ENCODE measurements around the gene MYOZ3. TPM values are rescaled to one million over a fixed set of nuclear protein-coding genes. Genes with fewer than 3 reads are reported as not detected.

MYOZ3 gene
- total and polyA plus RNA-seq, 10 of the 15 experiments (the other 5 are each of a cell fraction or from before 2014, with no cell fraction given): 0.04 to 1.1 (median 0.10) TPM; not detected in 4

DNA sequence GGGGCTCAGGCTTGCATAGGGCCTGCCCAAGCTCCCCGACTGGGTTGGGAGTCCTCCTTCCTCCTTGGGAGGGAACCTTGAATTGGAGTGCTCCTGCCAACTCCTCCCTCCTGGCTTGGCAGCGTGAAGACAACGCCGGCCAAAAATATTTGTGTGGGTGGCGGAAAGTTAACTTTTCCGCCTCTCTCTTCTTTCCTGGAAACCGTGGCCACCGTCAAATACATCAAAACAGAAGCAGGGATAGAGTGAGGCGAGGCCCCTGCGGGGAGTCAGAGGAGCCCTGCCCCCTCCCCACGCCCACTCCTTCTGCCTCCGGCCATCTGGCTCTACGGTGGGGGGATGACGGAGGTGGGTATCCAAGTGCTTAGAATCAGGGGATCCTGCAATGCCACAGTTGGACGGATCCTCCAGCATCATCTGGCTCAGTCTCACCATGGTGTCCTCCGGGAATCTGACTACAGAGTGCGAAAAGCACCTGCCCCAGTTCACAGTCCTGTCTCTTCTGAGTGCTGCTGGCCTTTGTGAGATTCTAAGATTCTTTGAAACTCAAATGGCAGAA lies 45.8 kb upstream of the MYOZ3 start (continued):
- TF ChIP-seq SIX5 (IDR thresholded peaks at IDR 0.05; ENCODE audit: low read depth, low read length, severe bottlenecking) (no peak), MTA2 (IDR thresholded peaks at IDR 0.05; ENCODE audit: low read depth) (no peak), PAX5 (IDR thresholded peaks at IDR 0.05; ENCODE audit: borderline replicate concordance, low read depth, low read length) (no peak), HDAC6 (IDR thresholded peaks at IDR 0.05; ENCODE audit: unreplicated experiment) (no peak), STAT1 (conservative IDR thresholded peaks at IDR 0.05) (no peak), NFXL1 (IDR thresholded peaks at IDR 0.05; ENCODE audit: borderline replicate concordance) (no peak)

- Histone ChIP-seq H3K27ac (ENCODE audit: control insufficient read depth, insufficient read depth) (no peak overlapping the region), H3K4me2 (ENCODE audit: control insufficient read depth, insufficient read depth) (no peak overlapping the region), H3K36me3 (ENCODE audit: control insufficient read depth in 2 of 2, insufficient read depth in 2 of 2, low read length in 1 of 2) (no peaks in the 10 kb centered on the region), H2AFZ (ENCODE audit: control insufficient read depth, low read depth, low read length) (no peak overlapping the region), H3K9ac (ENCODE audit: control insufficient read depth, insufficient read depth, low read length) (no peak overlapping the region), H4K20me1 (ENCODE audit: control insufficient read depth, insufficient read depth) (no peaks in the 10 kb centered on the region), H3K79me2 (ENCODE audit: control insufficient read depth, insufficient read depth, low read length) (no peaks in the 10 kb centered on the region), H3K4me1 (ENCODE audit: control insufficient read depth, insufficient read depth, low read length) (no peaks in the 10 kb centered on the region), H3K27me3 (replicated peaks in 1 of 2; ENCODE audit: control insufficient read depth in 2 of 2, insufficient read depth in 2 of 2, low read length in 1 of 2) (no peaks in the 10 kb centered on the region; a peak in 1 of 4 replicates), H3K9me3 (replicated peaks; ENCODE audit: control insufficient read depth, insufficient read depth, low read length) (no peaks in the 10 kb centered on the region), H3K4me3 (no peak overlapping the region)
- in situ Hi-C loops (cut with MboI): no loop called here
- ChIA-PET RAD21 (ENCODE audit: unreplicated experiment) (no interaction called here), SMC1A (ENCODE audit: uncharacterized antibody, unreplicated experiment) (interaction anchor here (0.6 to 1.2 kb wide), 2 partner anchors 11 to 1125 kb away, joined by 3 read pairs; no protein-coding TSS in a partner anchor), POLR2A (interaction anchor here (1.6 kb wide), 1 partner anchor 29 kb away, joined by 3 read pairs; no protein-coding TSS in a partner anchor), CTCF (interaction anchor here (1.4 kb wide), 1 partner anchor 56 kb away, joined by 3 read pairs; no protein-coding TSS in a partner anchor)
- no peak for FAIRE-seq
- ATAC-seq: no peak
- intact Hi-C loops (cut with micrococcal nuclease; ENCODE audit: unreplicated experiment): no loop called here
- DNase-seq (ENCODE audit: low read depth, low spot score): no peak
- 43% methylated on average over 5 of the region's 5 CpGs for WGBS (ENCODE audit: insufficient coverage, insufficient replicate concordance, low lambda C conversion rate, missing lambda C conversion rate)
- BruUV-seq (replicated peaks): no TSS peak
- TF ChIP-seq STAT1 (conservative IDR thresholded peaks at IDR 0.05): no peak
- no peak for TF ChIP-seq RUNX3 (IDR thresholded peaks at IDR 0.05; ENCODE audit: low read length)
- TF ChIP-seq YBX1 (IDR thresholded peaks at IDR 0.05): no peak
- no peak for TF ChIP-seq NKRF (conservative IDR thresholded peaks at IDR 0.05)
- no peak for TF ChIP-seq RB1 (IDR thresholded peaks at IDR 0.05; ENCODE audit: borderline replicate concordance)
- TF ChIP-seq HSF1 (IDR thresholded peaks at IDR 0.05; ENCODE audit: low read depth, low read length): no peak
- TF ChIP-seq BHLHE40 (IDR thresholded peaks at IDR 0.05; ENCODE audit: borderline replicate concordance in 1 of 2, low read depth in 2 of 2, low read length in 1 of 2): no peak
- TF ChIP-seq MXI1 (IDR thresholded peaks at IDR 0.05; ENCODE audit: low read depth, low read length): no peak
- TF ChIP-seq, protein P1, sequence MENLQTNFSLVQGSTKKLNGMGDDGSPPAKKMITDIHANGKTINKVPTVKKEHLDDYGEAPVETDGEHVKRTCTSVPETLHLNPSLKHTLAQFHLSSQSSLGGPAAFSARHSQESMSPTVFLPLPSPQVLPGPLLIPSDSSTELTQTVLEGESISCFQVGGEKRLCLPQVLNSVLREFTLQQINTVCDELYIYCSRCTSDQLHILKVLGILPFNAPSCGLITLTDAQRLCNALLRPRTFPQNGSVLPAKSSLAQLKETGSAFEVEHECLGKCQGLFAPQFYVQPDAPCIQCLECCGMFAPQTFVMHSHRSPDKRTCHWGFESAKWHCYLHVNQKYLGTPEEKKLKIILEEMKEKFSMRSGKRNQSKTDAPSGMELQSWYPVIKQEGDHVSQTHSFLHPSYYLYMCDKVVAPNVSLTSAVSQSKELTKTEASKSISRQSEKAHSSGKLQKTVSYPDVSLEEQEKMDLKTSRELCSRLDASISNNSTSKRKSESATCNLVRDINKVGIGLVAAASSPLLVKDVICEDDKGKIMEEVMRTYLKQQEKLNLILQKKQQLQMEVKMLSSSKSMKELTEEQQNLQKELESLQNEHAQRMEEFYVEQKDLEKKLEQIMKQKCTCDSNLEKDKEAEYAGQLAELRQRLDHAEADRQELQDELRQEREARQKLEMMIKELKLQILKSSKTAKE (IDR thresholded peaks at IDR 0.05; ENCODE audit: low read depth, poor library complexity, severe bottlenecking): no peak
- no peak for TF ChIP-seq SUZ12 (IDR thresholded peaks at IDR 0.05; ENCODE audit: unreplicated experiment)
- TF ChIP-seq, protein P2, sequence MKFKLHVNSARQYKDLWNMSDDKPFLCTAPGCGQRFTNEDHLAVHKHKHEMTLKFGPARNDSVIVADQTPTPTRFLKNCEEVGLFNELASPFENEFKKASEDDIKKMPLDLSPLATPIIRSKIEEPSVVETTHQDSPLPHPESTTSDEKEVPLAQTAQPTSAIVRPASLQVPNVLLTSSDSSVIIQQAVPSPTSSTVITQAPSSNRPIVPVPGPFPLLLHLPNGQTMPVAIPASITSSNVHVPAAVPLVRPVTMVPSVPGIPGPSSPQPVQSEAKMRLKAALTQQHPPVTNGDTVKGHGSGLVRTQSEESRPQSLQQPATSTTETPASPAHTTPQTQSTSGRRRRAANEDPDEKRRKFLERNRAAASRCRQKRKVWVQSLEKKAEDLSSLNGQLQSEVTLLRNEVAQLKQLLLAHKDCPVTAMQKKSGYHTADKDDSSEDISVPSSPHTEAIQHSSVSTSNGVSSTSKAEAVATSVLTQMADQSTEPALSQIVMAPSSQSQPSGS (IDR thresholded peaks at IDR 0.05; ENCODE audit: low read length): no peak
Measured at GRCh38 chr5:150616024-150616470, 45.0 kb upstream of the MYOZ3 start.
